Thyroid gland (tissue), 4 donors: ENCODE measurements around the gene IL2RA.

Experiments used
- POLR2A ChIP-seq, 2 donors: fragments of 450-650 bp; IDR thresholded peaks; one replicate each; pipeline ENCODE4 v1.6.1; 2017; ENCODE audit warnings: antibody characterized with exemption in 2 of 2, mild to moderate bottlenecking in 2 of 2, moderate library complexity in 1 of 2
- TF ChIP-seq, protein P1 (sequence below), 6 experiments: fragments of 200-600 bp in 3 of 6; fragments of 450-650 bp in 3 of 6; sonication (generic) in 3 of 6; IDR thresholded peaks; one replicate each; pipeline ENCODE4 v1.5.1; 2016 to 2019; ENCODE audit warnings: antibody characterized with exemption in 6 of 6, mild to moderate bottlenecking in 2 of 6, inconsistent platforms in 1 of 6, moderate library complexity in 1 of 6

- TF ChIP-seq, protein P1, sequence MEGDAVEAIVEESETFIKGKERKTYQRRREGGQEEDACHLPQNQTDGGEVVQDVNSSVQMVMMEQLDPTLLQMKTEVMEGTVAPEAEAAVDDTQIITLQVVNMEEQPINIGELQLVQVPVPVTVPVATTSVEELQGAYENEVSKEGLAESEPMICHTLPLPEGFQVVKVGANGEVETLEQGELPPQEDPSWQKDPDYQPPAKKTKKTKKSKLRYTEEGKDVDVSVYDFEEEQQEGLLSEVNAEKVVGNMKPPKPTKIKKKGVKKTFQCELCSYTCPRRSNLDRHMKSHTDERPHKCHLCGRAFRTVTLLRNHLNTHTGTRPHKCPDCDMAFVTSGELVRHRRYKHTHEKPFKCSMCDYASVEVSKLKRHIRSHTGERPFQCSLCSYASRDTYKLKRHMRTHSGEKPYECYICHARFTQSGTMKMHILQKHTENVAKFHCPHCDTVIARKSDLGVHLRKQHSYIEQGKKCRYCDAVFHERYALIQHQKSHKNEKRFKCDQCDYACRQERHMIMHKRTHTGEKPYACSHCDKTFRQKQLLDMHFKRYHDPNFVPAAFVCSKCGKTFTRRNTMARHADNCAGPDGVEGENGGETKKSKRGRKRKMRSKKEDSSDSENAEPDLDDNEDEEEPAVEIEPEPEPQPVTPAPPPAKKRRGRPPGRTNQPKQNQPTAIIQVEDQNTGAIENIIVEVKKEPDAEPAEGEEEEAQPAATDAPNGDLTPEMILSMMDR (IDR thresholded peaks at IDR 0.05) = no peak
- TF ChIP-seq POLR2A (IDR thresholded peaks at IDR 0.05) = no peak
These were observed 26.9 kb downstream of the IL2RA start for GRCh38 chr10:6035101-6035834.
